GM12891 (cell line): Measurements from ENCODE around the gene LYST.
"Not testable (repeated sequence)": the region's sequence is repeated elsewhere in the genome, so short reads cannot be mapped to it uniquely, and the experiment has no call there.

ENCODE experiments used
- DNase-seq: peaks from one replicate; pipeline ENCODE4 v3.0.0; 2011; ENCODE audit warnings: low spot score; ENCODE audit not compliant: insufficient read length
- FAIRE-seq: peaks from 2 replicates; lab custom pipeline; 2011; peaks lifted over from hg19 to GRCh38; lab: Jason Lieb, UNC
- PAX5 ChIP-seq: IDR thresholded peaks from 2 replicates; pipeline ENCODE4 v1.6.1; 2011; ENCODE audit warnings: low read length, moderate library complexity, mild to moderate bottlenecking; ENCODE audit not compliant: insufficient read depth, severe bottlenecking
- POLR2A ChIP-seq: IDR thresholded peaks from 2 replicates; pipeline ENCODE4 v1.6.1; 2011; ENCODE audit warnings: low read depth, low read length, control low read depth
- POLR2AphosphoS5 ChIP-seq: IDR thresholded peaks from 2 replicates; pipeline ENCODE4 v1.6.1; 2011; ENCODE audit warnings: low read depth, low read length, control low read depth
- POU2F2 ChIP-seq: IDR thresholded peaks from 2 replicates; pipeline ENCODE4 v1.6.1; 2011; ENCODE audit warnings: low read depth, mild to moderate bottlenecking, control low read depth, low read length, moderate library complexity
- SPI1 ChIP-seq: IDR thresholded peaks from 2 replicates; pipeline ENCODE4 v1.6.1; 2011; ENCODE audit warnings: low read depth, low read length, control low read depth
- TAF1 ChIP-seq: IDR thresholded peaks from 2 replicates; pipeline ENCODE4 v1.6.1; 2011; ENCODE audit warnings: low read depth, low read length, control low read depth

The LYST gene

DNA sequence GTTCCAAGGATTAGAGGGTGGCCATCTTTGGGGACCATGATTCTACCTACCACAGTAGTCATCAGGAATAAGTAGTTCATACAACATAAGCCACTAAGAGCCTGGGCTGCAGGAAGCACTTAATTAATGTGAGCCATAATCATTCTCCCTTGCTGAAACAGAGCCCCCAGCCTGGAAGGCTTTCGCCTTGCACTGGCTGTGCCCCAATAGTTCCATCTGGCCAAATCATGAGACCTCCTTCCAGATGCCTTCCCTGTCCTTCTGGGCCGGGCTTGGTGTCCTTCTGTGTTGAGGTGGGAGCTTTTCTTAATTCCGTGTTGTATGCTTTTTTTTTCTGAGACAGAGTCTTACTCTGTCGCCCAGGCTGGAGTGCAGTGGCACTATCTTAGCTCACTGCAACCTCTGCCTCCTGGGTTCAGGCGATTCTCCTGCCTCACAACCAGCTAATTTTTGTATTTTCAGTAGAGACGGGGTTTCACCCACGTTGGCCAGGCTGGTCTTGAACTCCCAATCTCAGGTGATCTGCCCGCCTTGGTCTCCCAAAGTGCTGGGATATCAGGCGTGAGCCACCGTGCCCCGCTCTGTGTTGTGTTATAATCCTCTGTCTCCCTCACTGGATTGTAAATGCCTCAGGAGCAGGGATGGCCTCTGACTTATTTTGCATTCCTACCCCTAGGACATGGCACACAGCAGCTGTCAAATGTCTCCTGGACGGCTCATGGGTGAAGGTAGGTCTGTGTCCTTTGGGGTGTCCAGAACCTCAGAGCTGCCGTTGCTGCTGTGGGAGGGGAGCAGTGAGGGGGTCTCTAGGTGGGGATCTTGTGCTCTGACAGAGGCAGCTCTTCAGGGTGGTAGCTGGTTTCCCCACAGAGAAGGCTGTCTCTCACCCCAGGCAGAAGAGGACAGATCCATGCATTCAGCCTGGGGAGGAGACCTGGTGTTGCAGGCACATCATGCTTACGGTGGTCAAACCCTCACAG is 227.2 kb downstream of the LYST start:
- no peak for TF ChIP-seq POLR2A
- TF ChIP-seq PAX5: no peak
- TF ChIP-seq SPI1: no peak
- no peak for TF ChIP-seq POLR2AphosphoS5
- TF ChIP-seq TAF1: no peak
- no peak for TF ChIP-seq POU2F2
- no peak for DNase-seq
- FAIRE-seq: no peak

DNA sequence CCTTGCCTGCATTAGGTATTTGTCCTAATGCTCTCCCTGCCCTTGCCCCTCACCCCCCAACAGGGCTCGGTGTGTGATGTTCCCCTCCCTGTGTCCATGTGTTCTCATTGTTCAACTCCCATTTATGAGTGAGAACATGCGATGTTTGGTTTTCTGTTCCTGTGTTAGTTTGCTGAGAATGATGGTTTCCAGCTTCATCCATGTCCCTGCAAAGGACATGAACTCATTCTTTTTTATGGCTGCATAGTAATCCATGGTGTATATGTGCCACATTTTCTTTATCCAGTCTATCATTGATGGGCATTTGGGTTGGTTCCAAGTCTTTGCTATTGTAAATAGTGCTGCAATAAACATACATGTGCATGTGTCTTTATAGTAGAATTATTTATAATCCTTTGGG is 228.1 kb downstream of the LYST start:
- DNase-seq, FAIRE-seq: not testable (repeated sequence)

DNA sequence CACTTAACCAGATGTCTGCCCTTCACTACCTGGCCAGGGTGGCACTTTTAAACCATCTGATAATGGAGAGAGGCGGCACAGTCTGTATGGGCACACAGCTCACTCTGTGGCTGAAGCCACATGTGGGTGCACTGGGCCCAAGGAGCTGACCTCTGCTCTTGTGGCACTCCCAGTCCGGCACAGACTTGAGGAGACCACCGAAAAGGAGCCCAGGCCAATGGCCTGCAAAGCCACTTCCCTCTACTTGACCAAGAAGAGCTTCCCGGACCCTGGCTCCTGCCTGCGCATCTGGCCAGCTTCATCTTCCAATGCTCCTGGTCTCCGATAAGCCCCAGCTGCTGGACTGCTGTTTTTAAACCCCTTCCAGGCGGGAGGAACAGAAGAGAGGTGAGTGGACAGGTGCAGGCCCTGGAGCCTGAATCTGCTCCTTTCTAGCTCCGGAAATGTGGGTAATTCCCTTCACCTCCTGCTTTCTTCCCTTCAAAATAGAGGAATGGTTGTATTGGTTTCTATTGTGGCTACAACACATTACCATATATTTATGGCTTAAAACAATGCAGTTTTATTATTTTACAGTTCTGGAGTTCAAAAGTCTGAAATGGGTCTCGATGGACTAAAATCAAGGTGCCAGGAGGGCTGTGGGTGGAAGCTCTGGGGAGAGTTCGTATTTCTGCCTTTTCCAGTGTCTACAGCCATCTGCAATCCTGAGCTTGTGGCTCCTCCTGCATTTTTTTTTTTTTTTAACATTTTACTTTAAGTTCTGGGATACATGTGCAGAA is 228.8 kb downstream of the LYST start:
- FAIRE-seq (no peak), DNase-seq (no peak)
- TF ChIP-seq POLR2AphosphoS5 (no peak), TAF1 (no peak), POLR2A (no peak), PAX5 (no peak), SPI1 (no peak), POU2F2 (no peak)

DNA sequence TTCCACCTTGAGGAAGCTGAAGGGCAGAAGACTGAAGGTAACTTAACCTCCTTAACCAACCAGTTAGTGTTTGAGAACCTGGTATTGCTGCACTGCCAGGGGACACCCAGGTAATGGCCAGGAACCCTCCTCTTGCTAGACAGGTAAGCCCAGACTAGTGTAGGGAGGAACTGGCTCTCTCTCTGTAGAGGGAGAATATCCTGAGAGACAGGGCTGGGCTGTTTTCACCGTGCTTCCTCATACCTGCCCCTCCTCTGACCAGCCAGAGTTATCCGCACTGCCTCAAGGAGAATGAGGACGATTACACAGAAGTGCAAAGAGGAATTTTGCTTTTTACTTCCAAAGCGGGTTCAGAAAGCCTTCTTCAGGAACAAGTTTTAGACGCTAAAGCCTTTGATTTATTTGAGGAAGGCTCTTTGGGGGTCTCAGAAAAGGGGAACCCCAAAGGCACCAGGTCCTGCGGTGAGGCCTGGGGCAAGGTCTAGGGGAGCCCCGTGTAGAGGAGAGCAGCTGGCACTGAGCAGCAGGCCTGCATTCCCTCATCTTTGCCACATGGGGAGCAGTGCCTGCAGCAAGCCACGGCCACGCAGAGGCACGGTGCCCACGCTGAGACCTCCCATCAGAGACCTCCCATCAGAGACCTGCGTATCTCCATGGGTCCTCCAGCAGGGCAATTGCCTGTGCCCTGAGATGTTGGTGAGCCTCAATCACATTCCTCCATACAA is 230.6 kb downstream of the LYST start:
- no peak for DNase-seq
- no peak for FAIRE-seq
- no peak for TF ChIP-seq SPI1
- TF ChIP-seq PAX5: no peak
- TF ChIP-seq POU2F2: no peak
- TF ChIP-seq TAF1: no peak
- TF ChIP-seq POLR2AphosphoS5: no peak
- no peak for TF ChIP-seq POLR2A

DNA sequence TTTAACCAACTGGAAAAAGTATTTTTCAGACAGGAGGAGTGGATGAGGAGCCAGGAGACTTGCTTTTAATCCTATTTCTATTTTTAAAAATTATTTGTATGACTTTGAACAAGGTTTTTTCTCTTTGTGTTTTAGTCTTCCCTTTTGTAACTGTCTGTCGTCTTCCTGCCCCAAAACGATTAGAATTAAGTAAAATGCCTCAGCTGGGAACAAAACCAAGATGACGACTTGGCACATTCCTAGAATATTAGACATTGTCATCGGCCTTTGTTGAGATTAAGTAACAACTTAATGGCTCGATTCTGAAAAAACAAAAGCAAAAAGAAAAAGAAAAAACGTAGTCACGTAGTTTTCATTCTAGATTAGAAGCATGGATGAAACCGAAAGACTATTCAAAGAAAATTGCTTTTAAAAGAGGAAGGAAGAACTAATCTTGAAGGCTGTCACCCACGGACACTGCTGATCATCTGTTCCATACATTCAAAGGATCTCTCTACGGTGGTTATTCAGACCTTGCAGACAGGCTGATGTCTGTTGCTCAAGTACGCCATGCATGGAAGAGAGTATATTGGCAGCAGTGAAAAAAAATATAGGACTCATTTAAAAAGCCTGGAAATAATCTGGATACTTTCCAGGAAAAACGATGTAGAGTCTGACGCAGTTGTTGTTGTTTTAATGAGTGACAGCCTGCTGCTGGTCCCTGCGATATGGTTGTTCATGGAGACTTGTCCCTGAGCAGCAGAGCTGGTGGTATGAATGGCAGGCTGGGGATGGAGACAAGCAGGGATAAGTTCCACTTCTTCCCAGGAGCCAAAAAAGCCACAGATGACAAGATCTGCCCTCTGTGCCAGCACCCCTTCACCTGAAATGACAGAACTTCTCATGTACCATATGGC is 234.0 kb downstream of the LYST start:
- peak; percentile 42; the same call in 1 of the 2 replicates for TF ChIP-seq SPI1
- TF ChIP-seq TAF1: no peak
- DNase-seq (peak; percentile 43), FAIRE-seq (peak; percentile 76)

DNA sequence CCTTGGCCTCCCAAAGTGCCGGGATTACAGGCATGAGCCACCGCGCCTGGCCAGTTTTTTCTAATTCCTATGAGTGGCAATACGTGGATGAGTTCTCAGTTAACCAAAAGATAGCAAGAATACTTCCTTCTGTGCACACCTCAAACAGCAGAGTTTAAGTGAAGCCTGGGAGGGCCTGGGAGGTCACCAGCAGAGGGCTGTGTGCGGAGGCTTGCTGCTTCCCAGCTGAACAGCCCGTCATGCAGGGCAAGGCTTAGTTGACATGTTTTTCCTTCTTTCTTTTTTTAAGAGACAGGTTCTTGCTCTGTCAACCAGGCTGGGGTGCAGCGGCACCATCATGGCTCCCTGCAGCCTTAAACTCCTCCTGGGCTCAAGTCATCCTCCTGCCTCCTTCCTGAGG is 234.9 kb downstream of the LYST start:
- DNase-seq (no peak), FAIRE-seq (no peak)
- no peak for TF ChIP-seq SPI1
- TF ChIP-seq POLR2AphosphoS5: no peak
- TF ChIP-seq POLR2A: no peak
- no peak for TF ChIP-seq TAF1
- no peak for TF ChIP-seq POU2F2
- TF ChIP-seq PAX5: no peak

DNA sequence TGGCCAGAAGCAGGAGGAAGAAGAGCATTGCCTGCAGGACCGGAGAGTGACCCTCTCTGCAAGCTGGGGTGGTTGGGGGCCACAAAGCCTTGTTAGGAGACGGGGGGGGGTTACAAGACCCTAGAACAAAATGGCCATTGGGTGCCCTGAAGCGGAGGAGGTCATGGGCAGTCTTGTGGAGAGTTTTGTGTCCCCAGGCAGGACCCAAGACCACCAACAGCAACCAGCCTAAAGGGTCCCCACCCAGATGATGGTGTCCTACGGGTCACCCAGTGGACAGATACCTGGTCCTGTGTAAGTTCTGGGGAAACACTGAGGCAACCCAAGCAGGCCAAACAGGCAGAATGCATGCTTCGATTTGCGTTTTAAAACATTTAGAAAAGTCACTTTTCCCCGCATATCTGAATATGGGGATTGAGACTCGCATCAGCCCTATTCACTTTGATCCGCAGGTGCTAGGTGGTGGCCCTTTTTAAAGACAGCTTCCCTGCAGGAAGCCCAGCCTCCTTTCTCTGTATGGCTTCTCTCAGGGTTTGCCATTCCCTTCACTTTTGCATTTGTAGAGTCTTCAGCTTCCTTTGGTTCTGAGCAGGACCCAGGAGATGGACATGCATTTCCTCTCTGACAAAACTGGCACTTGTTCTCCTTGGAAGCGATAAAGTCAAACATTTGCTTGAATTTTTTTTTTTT is 238.2 kb downstream of the LYST start:
- no peak for FAIRE-seq
- TF ChIP-seq POU2F2 (no peak), SPI1 (no peak), POLR2AphosphoS5 (no peak), PAX5 (no peak), POLR2A (no peak), TAF1 (no peak)
- DNase-seq: no peak

DNA sequence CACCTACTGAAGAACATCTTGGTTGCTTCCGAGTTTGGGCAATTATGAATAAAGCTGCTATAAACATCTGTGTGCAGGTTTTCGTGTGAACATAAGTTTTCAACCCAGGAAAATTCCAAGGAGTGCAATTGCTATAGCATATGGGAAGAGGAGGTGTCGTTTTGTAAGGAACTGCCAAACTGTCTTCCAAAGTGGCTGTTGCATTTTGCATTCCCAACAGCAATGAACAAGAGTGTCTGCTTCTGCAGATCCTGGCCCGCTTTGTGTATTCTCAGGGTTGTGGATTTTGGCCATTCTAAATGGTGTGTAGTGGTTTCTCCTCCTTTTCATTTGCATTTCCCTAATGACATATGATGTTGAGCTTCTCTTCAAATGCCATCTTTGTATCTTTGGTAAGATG is 240.9 kb downstream of the LYST start:
- TF ChIP-seq TAF1 (no peak), POLR2AphosphoS5 (no peak), SPI1 (no peak), POLR2A (no peak), PAX5 (no peak), POU2F2 (no peak)
- no peak for DNase-seq
- FAIRE-seq: no peak

DNA sequence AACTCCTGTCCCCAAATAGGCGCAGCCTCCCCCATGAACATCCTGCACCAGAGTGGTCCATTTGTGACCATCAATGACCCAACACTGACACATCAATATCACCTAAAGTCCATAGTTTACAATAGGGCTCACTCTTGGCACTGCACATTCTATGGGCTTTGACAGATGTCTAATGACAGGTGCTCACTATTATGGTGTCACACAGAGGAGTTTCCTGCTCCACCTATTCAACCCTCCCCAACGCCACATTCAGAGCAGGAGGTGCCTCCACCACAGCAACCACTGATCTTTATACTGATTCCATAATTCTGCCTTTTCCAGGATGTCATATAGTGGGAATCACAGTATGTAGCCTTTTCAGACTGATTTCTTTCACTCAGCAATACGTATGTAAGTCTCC is 241.4 kb downstream of the LYST start:
- TF ChIP-seq PAX5: no peak
- TF ChIP-seq POLR2AphosphoS5: no peak
- no peak for TF ChIP-seq POU2F2
- no peak for TF ChIP-seq POLR2A
- no peak for TF ChIP-seq SPI1
- TF ChIP-seq TAF1: no peak
- no peak for FAIRE-seq

More for the DNA sequence above, 241.4 kb downstream of the LYST start:
- DNase-seq: no peak
